ENCODE measurements around the gene FKBP11.
"Not testable (repeated sequence)": the region's sequence is repeated elsewhere in the genome, so short reads cannot be mapped to it uniquely, and the experiment has no call there.

The FKBP11 gene

DNA sequence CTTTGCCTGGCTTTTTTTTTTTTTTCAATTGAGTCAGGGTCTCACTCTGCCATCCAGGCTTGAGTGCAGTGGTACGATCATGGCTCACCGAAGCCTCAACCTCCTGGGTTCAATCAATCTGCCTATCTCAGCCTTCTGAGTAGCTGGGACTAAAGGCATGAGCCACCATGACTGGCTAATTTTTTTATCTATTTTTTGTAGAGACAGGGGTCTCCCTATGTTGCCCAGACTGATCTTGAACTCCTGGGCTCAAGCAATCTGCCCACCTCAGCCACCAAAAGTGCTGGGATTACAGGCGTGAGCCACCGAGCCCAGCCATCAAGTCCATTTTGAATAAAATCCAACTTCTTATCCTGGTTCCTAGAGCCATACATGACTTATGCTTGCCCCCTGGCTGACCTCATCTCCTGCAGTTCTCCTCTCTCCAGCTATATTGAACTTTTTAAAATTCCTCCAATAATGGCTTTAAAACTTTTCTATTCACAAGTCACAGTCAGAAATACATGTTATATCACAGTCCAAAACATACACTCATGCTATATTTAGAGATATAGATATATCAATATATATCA is 49.3 kb downstream of the FKBP11 start:
- Histone ChIP-seq H3K4me1 (ENCODE audit: low read length) (no peaks in the 10 kb centered on the region), H3K36me3 (replicated peaks; ENCODE audit: low read depth, low read length) (no peaks in the 10 kb centered on the region), H4K20me1 (ENCODE audit: insufficient read depth, low read length) (no peaks in the 10 kb centered on the region), H3K27ac (ENCODE audit: low read length) (no peak overlapping the region), H3K27me3 (ENCODE audit: low read depth, low read length) (peaks cover 7% of the 10 kb centered on the region), H3K9ac (ENCODE audit: low read length) (no peak overlapping the region), H3K79me2 (ENCODE audit: low read length) (no peaks in the 10 kb centered on the region), H3K9me3 (ENCODE audit: insufficient read depth, low read length) (no peaks in the 10 kb centered on the region), H2AFZ (ENCODE audit: low read depth, low read length) (no peak overlapping the region), H3K4me3 (ENCODE audit: low read length) (no peak overlapping the region), H3K4me2 (ENCODE audit: low read length) (no peak overlapping the region)
- TF ChIP-seq, protein P1, sequence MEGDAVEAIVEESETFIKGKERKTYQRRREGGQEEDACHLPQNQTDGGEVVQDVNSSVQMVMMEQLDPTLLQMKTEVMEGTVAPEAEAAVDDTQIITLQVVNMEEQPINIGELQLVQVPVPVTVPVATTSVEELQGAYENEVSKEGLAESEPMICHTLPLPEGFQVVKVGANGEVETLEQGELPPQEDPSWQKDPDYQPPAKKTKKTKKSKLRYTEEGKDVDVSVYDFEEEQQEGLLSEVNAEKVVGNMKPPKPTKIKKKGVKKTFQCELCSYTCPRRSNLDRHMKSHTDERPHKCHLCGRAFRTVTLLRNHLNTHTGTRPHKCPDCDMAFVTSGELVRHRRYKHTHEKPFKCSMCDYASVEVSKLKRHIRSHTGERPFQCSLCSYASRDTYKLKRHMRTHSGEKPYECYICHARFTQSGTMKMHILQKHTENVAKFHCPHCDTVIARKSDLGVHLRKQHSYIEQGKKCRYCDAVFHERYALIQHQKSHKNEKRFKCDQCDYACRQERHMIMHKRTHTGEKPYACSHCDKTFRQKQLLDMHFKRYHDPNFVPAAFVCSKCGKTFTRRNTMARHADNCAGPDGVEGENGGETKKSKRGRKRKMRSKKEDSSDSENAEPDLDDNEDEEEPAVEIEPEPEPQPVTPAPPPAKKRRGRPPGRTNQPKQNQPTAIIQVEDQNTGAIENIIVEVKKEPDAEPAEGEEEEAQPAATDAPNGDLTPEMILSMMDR (IDR thresholded peaks at IDR 0.05; ENCODE audit: low read depth, low read length) = no peak
- TF ChIP-seq EZH2phosphoT487 (IDR thresholded peaks at IDR 0.05; ENCODE audit: low read depth) = no peak

- not testable (repeated sequence) for H4K20me1 ChIP-seq (ENCODE audit: insufficient read depth, low read length); H3K27me3 ChIP-seq (ENCODE audit: low read depth, low read length); H3K36me3 ChIP-seq (replicated peaks; ENCODE audit: low read depth, low read length); H3K79me2 ChIP-seq (ENCODE audit: low read length); H3K4me2 ChIP-seq (ENCODE audit: low read length); H3K4me1 ChIP-seq (ENCODE audit: low read length); H3K9me3 ChIP-seq (ENCODE audit: insufficient read depth, low read length); H3K27ac ChIP-seq (ENCODE audit: low read length); H2AFZ ChIP-seq (ENCODE audit: low read depth, low read length); H3K4me3 ChIP-seq (ENCODE audit: low read length); H3K9ac ChIP-seq (ENCODE audit: low read length)
Observed at GRCh38 chr12:48873534-48873933, 51.8 kb downstream of the FKBP11 start.

DNA sequence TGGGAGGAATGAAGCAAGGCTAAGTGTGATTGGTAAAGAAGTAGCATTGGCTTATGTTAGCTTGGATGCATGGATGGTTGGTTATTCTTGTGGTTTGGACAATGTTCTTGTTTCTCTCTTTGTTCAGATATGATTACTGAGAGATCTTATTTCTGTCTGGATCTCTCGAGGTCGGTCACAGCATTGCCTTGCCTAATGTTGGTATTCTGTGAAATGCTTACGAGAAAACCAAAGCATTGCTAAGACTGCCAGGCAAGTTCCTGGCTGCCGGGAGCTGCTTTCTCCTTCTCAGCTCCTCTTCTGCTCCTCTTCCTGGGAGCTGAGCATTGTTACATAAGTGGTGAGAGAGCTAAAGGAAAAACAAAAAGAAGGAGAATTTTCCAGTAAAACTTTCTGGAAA is 52.2 kb downstream of the FKBP11 start:
- H3K9ac ChIP-seq (ENCODE audit: low read length) = no peak overlapping the region
- no peak overlapping the region for H3K27ac ChIP-seq (ENCODE audit: low read length)
- TF ChIP-seq, protein P1 (IDR thresholded peaks at IDR 0.05; ENCODE audit: low read depth, low read length) = no peak
- TF ChIP-seq EZH2phosphoT487 (IDR thresholded peaks at IDR 0.05; ENCODE audit: low read depth) = no peak
- no peak overlapping the region for H3K4me2 ChIP-seq (ENCODE audit: low read length)
- H3K79me2 ChIP-seq (ENCODE audit: low read length) = no peaks in the 10 kb centered on the region
- H3K27me3 ChIP-seq (ENCODE audit: low read depth, low read length) = no peaks in the 10 kb centered on the region
- H4K20me1 ChIP-seq (ENCODE audit: insufficient read depth, low read length) = no peaks in the 10 kb centered on the region
- no peaks in the 10 kb centered on the region for H3K4me1 ChIP-seq (ENCODE audit: low read length)
- no peaks in the 10 kb centered on the region for H3K36me3 ChIP-seq (replicated peaks; ENCODE audit: low read depth, low read length)
- no peak overlapping the region for H2AFZ ChIP-seq (ENCODE audit: low read depth, low read length)
- H3K4me3 ChIP-seq (ENCODE audit: low read length) = no peak overlapping the region
- H3K9me3 ChIP-seq (ENCODE audit: insufficient read depth, low read length) = no peaks in the 10 kb centered on the region

Data from OCI-LY3 (cell line).